Activated B cell treated with CpG ODN at 0.5 μM for 24 hours (primary cell): ENCODE results near the gene TMEM43. TPM values are rescaled to one million over a fixed set of nuclear protein-coding genes. Genes with fewer than 3 reads are reported as not detected.
A peak's percentile ranks its signal among the peaks of the same experiment; 100 is the strongest.

Experiments
- ATAC-seq: fragments of 200-7000 bp; cut with Tn5 transposase; one replicate; pipeline ENCODE4 v1.10.0; 2021; ENCODE audit warnings: low read depth, mild to moderate bottlenecking, moderate library complexity
- CTCF ChIA-PET: fragments of 350-600 bp; sonication (Branson Sonifier 250); formaldehyde crosslinking; loops from one replicate; lab custom pipeline; 2021; ENCODE audit warnings: antibody characterized with exemption; lab: Charles Lee
- POLR2A ChIA-PET: fragments of 350-600 bp; sonication (Branson Sonifier 250); formaldehyde crosslinking; loops from one replicate; lab custom pipeline; 2021; ENCODE audit warnings: antibody characterized with exemption; lab: Charles Lee
- DNase-seq: peaks from one replicate; pipeline ENCODE4 v3.0.0; 2022
- H3K27ac Mint-ChIP-seq: one replicate; pipeline ENCODE4 v1.8.0; 2020; ENCODE audit warnings: mixed read lengths
- H3K27me3 Mint-ChIP-seq: one replicate; pipeline ENCODE4 v1.8.0; 2021; ENCODE audit warnings: mixed read lengths
- H3K36me3 Mint-ChIP-seq: one replicate; pipeline ENCODE4 v1.8.0; 2021; ENCODE audit warnings: low read depth, mixed read lengths
- H3K4me1 Mint-ChIP-seq: one replicate; pipeline ENCODE4 v1.8.0; 2021; ENCODE audit warnings: mixed read lengths
- H3K4me3 Mint-ChIP-seq: one replicate; pipeline ENCODE4 v1.8.0; 2020; ENCODE audit warnings: mild to moderate bottlenecking, mixed read lengths
- H3K9me3 Mint-ChIP-seq: one replicate; pipeline ENCODE4 v1.8.0; 2020; ENCODE audit warnings: mixed read lengths
- CTCF ChIP-seq: fragments of 200-600 bp; IDR thresholded peaks from one replicate; pipeline ENCODE4 v1.8.0; 2022; ENCODE audit warnings: antibody characterized with exemption, mild to moderate bottlenecking
- intact Hi-C: fragments of 100-400 bp; cut with micrococcal nuclease; formaldehyde crosslinking; loops from one replicate; pipeline ENCODE4 v1.15.1; 2024
- total RNA-seq: library from RNA; stranded (reverse); gene quantifications from 2 replicates; pipeline ENCODE4 v1.2.3, GENCODE V29; 2022

Gene TMEM43
- total RNA-seq, 1 donor from 2014 or later, result 32.3 TPM

GRCh38 chr3:14141602-14142341 lies 16.9 kb downstream of the TMEM43 start:
- Mint-ChIP-seq H3K27me3 (no peaks in the 10 kb centered on the region), H3K9me3 (no peaks in the 10 kb centered on the region), H3K4me1 (peaks cover 20% of the 10 kb centered on the region), H3K4me3 (no peak overlapping the region), H3K36me3 (peaks cover 69% of the 10 kb centered on the region), H3K27ac (no peak overlapping the region)
- CTCF ChIA-PET, result no interaction called here
- POLR2A ChIA-PET, result no interaction called here
- TF ChIP-seq CTCF, result no peak
- DNase-seq, result no peak
- ATAC-seq, result no peak
- intact Hi-C loops, result no loop called here

- ChIA-PET POLR2A (interaction anchor here (0.5 kb wide), 1 partner anchor 13 kb away, joined by 8 read pairs; no protein-coding TSS in a partner anchor), CTCF (no interaction called here)
- Mint-ChIP-seq H3K36me3 (peaks cover 77% of the 10 kb centered on the region), H3K4me3 (no peak overlapping the region), H3K9me3 (no peaks in the 10 kb centered on the region), H3K27me3 (no peaks in the 10 kb centered on the region), H3K27ac (peak overlapping the region; percentile 61), H3K4me1 (peaks cover 20% of the 10 kb centered on the region)
- intact Hi-C loops, result no loop called here
- no peak for DNase-seq
- no peak for ATAC-seq
- no peak for TF ChIP-seq CTCF
Observed at GRCh38 chr3:14142567-14143270, 17.9 kb downstream of the TMEM43 start.

GRCh38 chr3:14143271-14144225 lies 18.7 kb downstream of the TMEM43 start:
- H3K27me3 Mint-ChIP-seq, result no peaks in the 10 kb centered on the region
- peaks cover 75% of the 10 kb centered on the region for H3K36me3 Mint-ChIP-seq
- TF ChIP-seq CTCF, result no peak
- H3K9me3 Mint-ChIP-seq, result no peaks in the 10 kb centered on the region
- peaks cover 20% of the 10 kb centered on the region for H3K4me1 Mint-ChIP-seq
- H3K4me3 Mint-ChIP-seq, result no peak overlapping the region
- intact Hi-C loops, result loop anchor here (1.0 kb wide), 2 partner anchors 19 to 35 kb away; partner anchors contain the start of genes CHCHD4, LSM3 and XPC
- ATAC-seq (no peak), DNase-seq (no peak)
- peak overlapping the region; percentile 96 for H3K27ac Mint-ChIP-seq
- POLR2A ChIA-PET, result interaction anchor here (0.5 to 1.8 kb wide), 2 partner anchors 14 to 19 kb away, joined by 8 to 16 read pairs; partner anchors contain the start of genes CHCHD4 and TMEM43
- CTCF ChIA-PET, result interaction anchor here (0.8 to 1.6 kb wide), 2 partner anchors 35 to 247 kb away, joined by 4 to 6 read pairs; partner anchors contain the start of genes LSM3 and XPC

- ChIA-PET POLR2A (interaction anchor here (1.0 to 1.8 kb wide), 2 partner anchors 20 to 34 kb away, joined by 8 to 16 read pairs; partner anchors contain the start of genes CHCHD4, LSM3, TMEM43 and XPC), CTCF (interaction anchor here (1.6 kb wide), 1 partner anchor 248 kb away, joined by 6 read pairs; no protein-coding TSS in a partner anchor)
- intact Hi-C loops, result loop anchor here (1.0 kb wide), 2 partner anchors 20 to 34 kb away; partner anchors contain the start of genes CHCHD4, LSM3 and XPC
- TF ChIP-seq CTCF, result no peak
- H3K4me3 Mint-ChIP-seq, result peak overlapping the region; percentile 57
- DNase-seq (peak; percentile 33), ATAC-seq (peak; percentile 89)
- peak overlapping the region; percentile 96 for H3K27ac Mint-ChIP-seq
- no peaks in the 10 kb centered on the region for H3K27me3 Mint-ChIP-seq
- H3K4me1 Mint-ChIP-seq, result peaks cover 20% of the 10 kb centered on the region
- H3K36me3 Mint-ChIP-seq, result peaks cover 74% of the 10 kb centered on the region
- no peaks in the 10 kb centered on the region for H3K9me3 Mint-ChIP-seq
Observed at GRCh38 chr3:14144423-14145075, 19.7 kb downstream of the TMEM43 start.
